ENCODE measurements around the gene PMAIP1.
"Not testable (repeated sequence)": the region's sequence is repeated elsewhere in the genome, so short reads cannot be mapped to it uniquely, and the experiment has no call there.

The PMAIP1 gene

DNA sequence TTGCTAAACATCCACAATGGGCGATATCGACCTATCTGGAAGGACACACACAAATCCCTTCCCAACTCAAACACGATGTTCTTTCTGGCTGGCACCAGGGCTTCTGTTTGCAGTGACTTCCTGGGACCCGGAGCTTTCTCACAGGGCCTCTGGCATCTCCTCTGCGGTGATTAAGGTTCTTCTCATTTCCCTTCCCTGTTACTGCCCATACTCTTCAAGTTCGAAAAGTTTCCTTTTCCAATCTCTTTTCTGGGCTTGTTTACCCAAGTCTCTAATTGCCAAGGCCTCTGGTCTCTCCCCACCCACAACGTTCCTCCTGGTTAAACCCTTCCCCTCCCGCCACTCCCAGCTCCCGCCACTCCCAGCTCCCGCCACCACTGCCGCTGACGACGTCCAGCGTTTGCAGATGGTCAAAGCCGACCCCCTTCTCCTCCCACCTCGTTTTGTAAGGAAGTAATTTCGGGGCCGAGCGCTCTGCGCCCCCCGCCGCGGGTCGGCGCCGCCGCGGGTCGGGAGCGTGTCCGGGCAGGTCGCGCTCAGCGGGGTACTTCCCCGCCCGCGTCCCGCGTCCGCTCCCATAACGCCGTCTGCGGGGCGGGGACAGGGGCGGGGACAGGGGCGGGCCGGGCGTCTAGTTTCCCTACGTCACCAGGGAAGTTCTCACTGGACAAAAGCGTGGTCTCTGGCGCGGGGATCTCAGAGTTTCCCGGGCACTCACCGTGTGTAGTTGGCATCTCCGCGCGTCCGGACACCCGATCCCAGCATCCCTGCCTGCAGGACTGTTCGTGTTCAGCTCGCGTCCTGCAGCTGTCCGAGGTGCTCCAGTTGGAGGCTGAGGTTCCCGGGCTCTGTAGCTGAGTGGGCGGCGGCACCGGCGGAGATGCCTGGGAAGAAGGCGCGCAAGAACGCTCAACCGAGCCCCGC lies at the start of gene PMAIP1:
Gene PMAIP1 (plus strand): TSS at position 699 of the 924 bp plus-strand sequence. CDS start 182 bp downstream, at position 881.
- TF ChIP-seq, protein P1, sequence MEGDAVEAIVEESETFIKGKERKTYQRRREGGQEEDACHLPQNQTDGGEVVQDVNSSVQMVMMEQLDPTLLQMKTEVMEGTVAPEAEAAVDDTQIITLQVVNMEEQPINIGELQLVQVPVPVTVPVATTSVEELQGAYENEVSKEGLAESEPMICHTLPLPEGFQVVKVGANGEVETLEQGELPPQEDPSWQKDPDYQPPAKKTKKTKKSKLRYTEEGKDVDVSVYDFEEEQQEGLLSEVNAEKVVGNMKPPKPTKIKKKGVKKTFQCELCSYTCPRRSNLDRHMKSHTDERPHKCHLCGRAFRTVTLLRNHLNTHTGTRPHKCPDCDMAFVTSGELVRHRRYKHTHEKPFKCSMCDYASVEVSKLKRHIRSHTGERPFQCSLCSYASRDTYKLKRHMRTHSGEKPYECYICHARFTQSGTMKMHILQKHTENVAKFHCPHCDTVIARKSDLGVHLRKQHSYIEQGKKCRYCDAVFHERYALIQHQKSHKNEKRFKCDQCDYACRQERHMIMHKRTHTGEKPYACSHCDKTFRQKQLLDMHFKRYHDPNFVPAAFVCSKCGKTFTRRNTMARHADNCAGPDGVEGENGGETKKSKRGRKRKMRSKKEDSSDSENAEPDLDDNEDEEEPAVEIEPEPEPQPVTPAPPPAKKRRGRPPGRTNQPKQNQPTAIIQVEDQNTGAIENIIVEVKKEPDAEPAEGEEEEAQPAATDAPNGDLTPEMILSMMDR (conservative IDR thresholded peaks at IDR 0.05; ENCODE audit: low read depth, low read length): no peak
- peak within 1 kb of the TSS; percentile 84 for H3K4me3 ChIP-seq (ENCODE audit: low read length)
- peak; percentile 67 for DNase-seq (ENCODE audit: low read depth)

GRCh38 chr18:59851784-59852399 lies 47.9 kb upstream of the PMAIP1 start:
- H3K4me3 ChIP-seq (ENCODE audit: low read length): no peak overlapping the region
- no peak for DNase-seq (ENCODE audit: low read depth)
- TF ChIP-seq, protein P1 (conservative IDR thresholded peaks at IDR 0.05; ENCODE audit: low read depth, low read length): no peak

GRCh38 chr18:59852548-59852947 lies 47.2 kb upstream of the PMAIP1 start:
- H3K4me3 ChIP-seq (ENCODE audit: low read length): no peak overlapping the region
- TF ChIP-seq, protein P1 (conservative IDR thresholded peaks at IDR 0.05; ENCODE audit: low read depth, low read length): no peak
- no peak for DNase-seq (ENCODE audit: low read depth)

DNA sequence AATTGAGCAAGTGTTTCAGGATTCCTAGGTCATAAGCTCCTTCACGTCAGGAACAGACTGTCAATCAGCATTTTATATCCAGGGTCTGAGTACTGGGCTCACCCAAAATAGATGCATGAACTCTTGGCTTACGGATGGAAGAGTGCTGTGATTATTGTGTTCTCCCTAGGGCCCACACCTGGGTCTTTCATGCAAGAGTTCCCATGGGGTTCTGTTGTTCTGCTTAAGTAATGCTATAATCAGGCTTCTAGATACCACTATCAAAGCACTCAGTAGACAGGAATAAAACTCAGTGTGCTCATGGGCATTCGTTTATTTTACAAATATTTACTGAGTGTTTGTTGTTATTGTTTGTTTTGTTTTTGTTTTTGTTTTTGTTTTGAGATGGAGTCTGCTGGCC lies 46.4 kb upstream of the PMAIP1 start:
- no peak for DNase-seq (ENCODE audit: low read depth)
- H3K4me3 ChIP-seq (ENCODE audit: low read length): no peak overlapping the region
- TF ChIP-seq, protein P1 (conservative IDR thresholded peaks at IDR 0.05; ENCODE audit: low read depth, low read length): no peak

- DNase-seq (ENCODE audit: low read depth); H3K4me3 ChIP-seq (ENCODE audit: low read length): not testable (repeated sequence)
Observed at GRCh38 chr18:59853988-59854387, 45.8 kb upstream of the PMAIP1 start.

DNA sequence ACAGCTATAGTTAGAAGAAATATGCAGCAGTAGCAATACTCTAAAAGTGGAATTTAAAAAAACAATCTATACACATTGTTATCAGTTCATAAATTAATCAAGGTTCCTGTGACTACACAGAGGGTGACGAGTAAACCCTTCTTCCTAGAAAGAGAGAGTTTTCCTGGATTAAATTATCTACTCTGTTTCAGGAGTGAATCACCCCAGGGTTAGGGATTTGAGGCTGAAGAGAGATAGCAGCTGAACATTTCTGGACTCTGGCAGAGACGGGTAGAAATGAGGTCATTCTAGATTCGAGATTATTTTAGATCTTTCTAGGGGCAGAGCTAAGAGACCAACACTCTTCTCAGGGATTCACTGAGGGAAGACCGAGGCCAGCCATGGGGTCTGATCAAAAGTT lies 38.8 kb upstream of the PMAIP1 start:
- TF ChIP-seq, protein P1 (conservative IDR thresholded peaks at IDR 0.05; ENCODE audit: low read depth, low read length): no peak
- no peak for DNase-seq (ENCODE audit: low read depth)
- H3K4me3 ChIP-seq (ENCODE audit: low read length): no peak overlapping the region

DNA sequence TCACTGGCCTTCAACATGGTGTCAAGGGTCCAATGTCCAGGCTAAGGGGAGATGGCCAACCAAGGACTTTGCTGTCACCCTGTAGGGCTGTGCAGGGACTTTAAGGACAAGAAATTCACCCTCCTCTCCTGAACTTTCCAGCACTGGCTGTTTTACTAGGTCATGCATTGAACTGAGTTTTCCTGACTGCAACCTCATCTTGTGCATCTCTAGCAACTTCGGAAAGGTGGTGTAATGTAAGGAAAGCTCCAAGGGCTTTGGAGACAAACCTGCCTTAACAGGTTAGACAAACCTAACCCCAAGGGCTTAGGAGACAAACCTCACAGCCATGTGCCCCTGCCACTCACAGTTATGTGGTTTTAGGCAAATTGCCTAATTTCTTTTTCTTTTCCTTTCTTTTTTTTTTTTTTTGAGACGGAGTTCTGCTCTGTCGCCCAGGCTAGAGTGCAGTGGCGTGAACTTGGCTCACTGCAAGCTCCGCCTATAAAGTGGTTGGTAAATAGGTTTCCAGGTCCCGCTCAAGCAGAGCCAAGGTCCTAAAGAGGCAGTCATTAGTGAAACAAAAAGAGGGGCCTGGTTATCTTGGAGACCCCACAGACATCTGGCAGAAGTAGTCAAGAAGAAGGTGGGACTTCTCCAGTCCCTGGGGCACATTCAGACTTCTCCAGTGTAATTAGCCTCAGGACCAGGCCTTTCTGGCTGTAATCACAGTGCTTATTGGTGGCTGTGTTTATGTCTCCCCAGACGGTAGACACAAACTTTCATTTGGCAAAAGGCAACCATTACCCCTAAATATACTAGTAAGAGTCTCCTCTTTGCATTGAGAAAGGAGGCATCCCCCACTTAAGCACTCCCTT lies 37.6 kb upstream of the PMAIP1 start:
- TF ChIP-seq, protein P1 (conservative IDR thresholded peaks at IDR 0.05; ENCODE audit: low read depth, low read length): no peak
- no peak for DNase-seq (ENCODE audit: low read depth)
- H3K4me3 ChIP-seq (ENCODE audit: low read length): no peak overlapping the region
